HepG2 (cell line): ENCODE data around the gene CUL5. TPM values are rescaled to one million over a fixed set of nuclear protein-coding genes. Genes with fewer than 3 reads are reported as not detected.
A peak's percentile ranks its signal among the peaks of the same experiment; 100 is the strongest.

Source experiments
- BRF2 ChIP-seq: sonication (generic); formaldehyde crosslinking; IDR thresholded peaks from 2 replicates; pipeline ENCODE4 v1.8.1; 2022; ENCODE audit warnings: mild to moderate bottlenecking, missing genetic modification reagents
- FOXO1 ChIP-seq: sonication (generic); formaldehyde crosslinking; IDR thresholded peaks from 2 replicates; pipeline ENCODE4 v1.4.0; 2020; ENCODE audit warnings: missing genetic modification reagents
- HOXA5 ChIP-seq: sonication (generic); formaldehyde crosslinking; IDR thresholded peaks from 2 replicates; pipeline ENCODE4 v1.4.0; 2020; ENCODE audit warnings: missing genetic modification reagents
- MTA1 ChIP-seq: sonication (generic); formaldehyde crosslinking; IDR thresholded peaks from 2 replicates; pipeline ENCODE4 v1.4.0; 2020; ENCODE audit warnings: missing genetic modification reagents, mild to moderate bottlenecking, borderline replicate concordance
- MYPOP ChIP-seq: sonication (generic); formaldehyde crosslinking; IDR thresholded peaks from 2 replicates; pipeline ENCODE4 v1.8.1; 2023; ENCODE audit warnings: mild to moderate bottlenecking, moderate library complexity, missing genetic modification reagents
- NONO ChIP-seq, 2 experiments: fragments of 450-650 bp in 1 of 2; sonication (generic) in 1 of 2; formaldehyde crosslinking in 1 of 2; IDR thresholded peaks in 1 of 2; conservative IDR thresholded peaks in 1 of 2; 2 replicates each; pipeline versions ENCODE4 v1.6.1 to v1.8.0; 2017 to 2022; ENCODE audit warnings: mild to moderate bottlenecking in 1 of 2, missing genetic modification reagents in 1 of 2, moderate library complexity in 1 of 2
- RNF2 ChIP-seq: fragments of 450-650 bp; conservative IDR thresholded peaks from 2 replicates; pipeline ENCODE4 v1.6.1; 2016; ENCODE audit warnings: low read depth
- SAP130 ChIP-seq: IDR thresholded peaks from 2 replicates; pipeline ENCODE4 v1.6.1; 2016; ENCODE audit warnings: low read depth
- SMAD9 ChIP-seq: sonication (generic); formaldehyde crosslinking; IDR thresholded peaks from 2 replicates; pipeline ENCODE4 v1.5.1; 2020; ENCODE audit warnings: mild to moderate bottlenecking, missing genetic modification reagents
- SMARCE1 ChIP-seq: fragments of 450-650 bp; IDR thresholded peaks from 2 replicates; pipeline ENCODE4 v1.6.1; 2017; ENCODE audit warnings: borderline replicate concordance
- TBX2 ChIP-seq: sonication (generic); formaldehyde crosslinking; IDR thresholded peaks from 2 replicates; pipeline ENCODE4 v1.5.0; 2020; ENCODE audit warnings: missing genetic modification reagents, mild to moderate bottlenecking, borderline replicate concordance
- TMF1 ChIP-seq: sonication (generic); formaldehyde crosslinking; IDR thresholded peaks from 2 replicates; pipeline ENCODE4 v1.8.1; 2022; ENCODE audit warnings: low read depth, missing genetic modification reagents
- ZBTB42 ChIP-seq: sonication (generic); formaldehyde crosslinking; IDR thresholded peaks from 2 replicates; pipeline ENCODE4 v1.5.0; 2020; ENCODE audit warnings: mild to moderate bottlenecking, missing genetic modification reagents
- ZFP91 ChIP-seq: sonication (generic); formaldehyde crosslinking; IDR thresholded peaks from 2 replicates; pipeline ENCODE4 v1.9.0; 2022; ENCODE audit warnings: missing genetic modification reagents, mild to moderate bottlenecking, borderline replicate concordance
- ZNF138 ChIP-seq: sonication (generic); formaldehyde crosslinking; IDR thresholded peaks from 2 replicates; pipeline ENCODE4 v1.5.0; 2020; ENCODE audit warnings: mild to moderate bottlenecking, low read depth, missing genetic modification reagents
- ZNF207 ChIP-seq: fragments of 450-650 bp; IDR thresholded peaks from 2 replicates; pipeline ENCODE4 v1.6.1; 2016; ENCODE audit warnings: antibody characterized with exemption, borderline replicate concordance
- ZNF44 ChIP-seq: sonication (generic); formaldehyde crosslinking; IDR thresholded peaks from 2 replicates; pipeline ENCODE4 v1.5.1; 2020; ENCODE audit warnings: mild to moderate bottlenecking, missing genetic modification reagents
- ZNF446 ChIP-seq: sonication (generic); formaldehyde crosslinking; IDR thresholded peaks from 2 replicates; pipeline ENCODE4 v1.5.0; 2020; ENCODE audit warnings: mild to moderate bottlenecking, missing genetic modification reagents
- ZNF510 ChIP-seq: sonication (generic); formaldehyde crosslinking; IDR thresholded peaks from 2 replicates; pipeline ENCODE4 v1.4.0; 2020; ENCODE audit warnings: low read depth, mild to moderate bottlenecking, missing genetic modification reagents
- ZNF768 ChIP-seq: sonication (generic); formaldehyde crosslinking; IDR thresholded peaks from 2 replicates; pipeline ENCODE4 v1.4.0; 2020; ENCODE audit warnings: missing genetic modification reagents
- ZNF781 ChIP-seq: sonication (generic); formaldehyde crosslinking; IDR thresholded peaks from 2 replicates; pipeline ENCODE4 v1.5.1; 2020; ENCODE audit warnings: borderline replicate concordance, mild to moderate bottlenecking, missing genetic modification reagents; ENCODE audit errors: not compliant biosample characterization
- ZNF782 ChIP-seq: sonication (generic); formaldehyde crosslinking; IDR thresholded peaks from 2 replicates; pipeline ENCODE4 v1.4.0; 2020; ENCODE audit warnings: missing genetic modification reagents, mild to moderate bottlenecking, borderline replicate concordance
- ZNF83 ChIP-seq: sonication (generic); formaldehyde crosslinking; IDR thresholded peaks from 2 replicates; pipeline ENCODE4 v1.4.0; 2020; ENCODE audit warnings: missing genetic modification reagents, mild to moderate bottlenecking, borderline replicate concordance
- ZNF891 ChIP-seq: sonication (generic); formaldehyde crosslinking; IDR thresholded peaks from 2 replicates; pipeline ENCODE4 v1.5.0; 2020; ENCODE audit warnings: mild to moderate bottlenecking, missing genetic modification reagents
- polyA plus RNA-seq, 8 experiments: library from polyadenylated mRNA; depleted of rRNA in 3 of 8; stranded (reverse) in 7 of 8; unstranded in 1 of 8; fragments of >200 nt; fragmentation: Illumina TruSeq in 4 of 8; extraction: Trizol in 4 of 8; gene quantifications; 2 replicates each; pipeline versions ENCODE4 v1.2.1 to v1.2.3, GENCODE V29; 2011 to 2016; ENCODE audit warnings: low read depth in 4 of 8, missing spikeins in 1 of 8, mixed read lengths in 1 of 8; ENCODE audit not compliant: insufficient read depth in 1 of 8
- total RNA-seq, 5 experiments: library from RNA; depleted of rRNA; stranded (reverse); fragments of >200 nt; fragmentation: Illumina TruSeq; extraction: Trizol; gene quantifications; 2 replicates each; pipeline ENCODE4 v1.2.3, GENCODE V29; 2016; ENCODE audit warnings: low read depth in 1 of 5

Gene CUL5
- total and polyA plus RNA-seq, 2 of the 13 experiments (the other 11 are each of a cell fraction or from before 2014, with no cell fraction given) = 7.0 to 24.7 TPM

GRCh38 chr11:108008656-108009496 is at the start of gene CUL5 (continued):
- TF ChIP-seq ZNF510 (CRISPR knock-in tag) (peak; percentile 72; the same call in 1 of the 2 replicates), NONO (IDR thresholded peaks at IDR 0.05) (no peak), NONO (CRISPR knock-in tag; conservative IDR thresholded peaks at IDR 0.05) (peak; percentile 89), TBX2 (CRISPR knock-in tag) (peak; percentile 91), SMAD9 (CRISPR knock-in tag) (peak; percentile 86; the same call in 1 of the 2 replicates), BRF2 (CRISPR knock-in tag) (peak; percentile 10; the same call in 1 of the 2 replicates), FOXO1 (CRISPR knock-in tag) (0 out of 2 replicates have a peak, but pooled peaks have one; percentile 50), SAP130 (CRISPR knock-in tag) (peak; percentile 82), ZFP91 (peak; percentile 97), ZNF446 (CRISPR knock-in tag) (0 out of 2 replicates have a peak, but pooled peaks have one; percentile 70), ZNF44 (CRISPR knock-in tag) (no peak), HOXA5 (CRISPR knock-in tag) (peak; percentile 86), ZNF207 (0 out of 2 replicates have a peak, but pooled peaks have one; percentile 42), RNF2 (peak; percentile 91), TMF1 (0 out of 2 replicates have a peak, but pooled peaks have one; percentile 61), SMARCE1 (no peak), ZNF768 (CRISPR knock-in tag) (peak; percentile 71), ZNF138 (CRISPR knock-in tag) (peak; percentile 48; the same call in 1 of the 2 replicates), ZNF781 (CRISPR knock-in tag) (peak; percentile 94), ZNF891 (CRISPR knock-in tag) (peak; percentile 68), ZNF83 (CRISPR knock-in tag) (0 out of 2 replicates have a peak, but pooled peaks have one; percentile 50), MTA1 (CRISPR knock-in tag) (peak; percentile 73; the same call in 1 of the 2 replicates), ZNF782 (CRISPR knock-in tag) (peak; percentile 29; the same call in 1 of the 2 replicates), MYPOP (CRISPR knock-in tag) (peak; percentile 52; the same call in 1 of the 2 replicates), ZBTB42 (CRISPR knock-in tag) (peak; percentile 72; the same call in 1 of the 2 replicates)
